AG09309 (cell line): ENCODE data around the gene TLR9.
"Not testable (repeated sequence)": the region's sequence is repeated elsewhere in the genome, so short reads cannot be mapped to it uniquely, and the experiment has no call there.

Experiments used
- DNase-seq: peaks from one replicate; pipeline ENCODE4 v3.0.0-alpha.2; 2010; ENCODE audit warnings: low read depth
- H3K4me3 ChIP-seq: 2 replicates; pipeline ENCODE4 v1.5.1; 2011; ENCODE audit warnings: mild to moderate bottlenecking, low read depth, low read length, moderate library complexity; ENCODE audit not compliant: control insufficient read depth
- CTCF ChIP-seq: IDR thresholded peaks from 2 replicates; pipeline ENCODE4 v1.5.1; 2011; ENCODE audit warnings: mild to moderate bottlenecking, low read depth, low read length, inconsistent platforms; ENCODE audit not compliant: insufficient read depth, control insufficient read depth; ENCODE audit errors: missing control alignments

TLR9 gene

GRCh38 chr3:52182196-52182595 lies 43.2 kb downstream of the TLR9 start:
- H3K4me3 ChIP-seq: no peak overlapping the region
- DNase-seq: no peak
- TF ChIP-seq CTCF: no peak

- DNase-seq: peak; percentile 24
- no peak overlapping the region for H3K4me3 ChIP-seq
- no peak for TF ChIP-seq CTCF
Observed at GRCh38 chr3:52181543-52181942, 43.9 kb downstream of the TLR9 start.

- H3K4me3 ChIP-seq: no peak overlapping the region
- no peak for TF ChIP-seq CTCF
- no peak for DNase-seq
Observed at GRCh38 chr3:52178537-52178936, 46.9 kb downstream of the TLR9 start.

- not testable (repeated sequence) for DNase-seq, H3K4me3 ChIP-seq
Observed at GRCh38 chr3:52178126-52178525, 47.3 kb downstream of the TLR9 start.

- TF ChIP-seq CTCF: no peak
- DNase-seq: no peak
- H3K4me3 ChIP-seq: no peak overlapping the region
Observed at GRCh38 chr3:52177701-52178042, 47.8 kb downstream of the TLR9 start.

- no peak for DNase-seq
- no peak for TF ChIP-seq CTCF
Observed at GRCh38 chr3:52176951-52177700, 48.3 kb downstream of the TLR9 start.

GRCh38 chr3:52176180-52176752 lies 49.2 kb downstream of the TLR9 start:
- H3K4me3 ChIP-seq: no peak overlapping the region
- no peak for DNase-seq
- TF ChIP-seq CTCF: no peak

More at GRCh38 chr3:52176951-52177700, 48.3 kb downstream of the TLR9 start:
- H3K4me3 ChIP-seq: no peak overlapping the region
